HG02840 (cell line): ENCODE results near the gene CHST15.
"Not testable (repeated sequence)": the region's sequence is repeated elsewhere in the genome, so short reads cannot be mapped to it uniquely, and the experiment has no call there.

Experiments used
- ATAC-seq: cut with Tn5 transposase; IDR thresholded peaks from one replicate; pipeline ENCODE4 v1.9.1; 2021; ENCODE audit warnings: mild to moderate bottlenecking, moderate library complexity, moderate number of reproducible peaks; ENCODE audit not compliant: unreplicated experiment, low FRiP score

The CHST15 gene

GRCh38 chr10:124124769-124125161, 31.4 kb upstream of the CHST15 start:
- ATAC-seq: no peak

GRCh38 chr10:124124123-124124768, 30.8 kb upstream of the CHST15 start:
- ATAC-seq: no peak

- no peak for ATAC-seq
Observed at GRCh38 chr10:124123156-124123555, 29.8 kb upstream of the CHST15 start.

- no peak for ATAC-seq
Observed at GRCh38 chr10:124122211-124122610, 28.8 kb upstream of the CHST15 start.

GRCh38 chr10:124120410-124121061, 27.1 kb upstream of the CHST15 start:
- ATAC-seq: no peak

- ATAC-seq: no peak
Observed at GRCh38 chr10:124119946-124120345, 26.5 kb upstream of the CHST15 start.

DNA sequence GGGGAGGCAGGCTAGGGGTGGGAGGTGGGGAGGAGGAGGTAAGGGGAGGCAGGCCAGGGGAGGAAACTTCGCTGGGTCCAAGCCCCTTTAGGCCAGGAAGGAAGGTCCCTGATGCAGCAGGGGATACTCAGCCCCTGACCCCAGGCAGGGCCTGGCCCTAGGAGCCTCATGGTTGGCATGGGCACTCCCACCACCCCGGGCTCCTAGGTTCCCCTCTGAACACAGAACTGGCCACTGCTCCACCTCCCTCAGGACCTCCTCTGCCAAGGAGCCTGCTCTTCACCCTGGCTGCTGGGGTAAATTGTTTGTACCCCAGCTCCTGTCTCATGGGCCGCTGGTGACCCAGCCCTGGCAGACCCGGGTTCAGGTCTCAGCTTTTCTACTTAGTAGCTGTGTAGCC, 25.8 kb upstream of the CHST15 start:
- no peak for ATAC-seq

GRCh38 chr10:124117833-124118232, 24.4 kb upstream of the CHST15 start:
- ATAC-seq: no peak

- ATAC-seq: no peak
Observed at GRCh38 chr10:124117511-124117785, 24.1 kb upstream of the CHST15 start.

DNA sequence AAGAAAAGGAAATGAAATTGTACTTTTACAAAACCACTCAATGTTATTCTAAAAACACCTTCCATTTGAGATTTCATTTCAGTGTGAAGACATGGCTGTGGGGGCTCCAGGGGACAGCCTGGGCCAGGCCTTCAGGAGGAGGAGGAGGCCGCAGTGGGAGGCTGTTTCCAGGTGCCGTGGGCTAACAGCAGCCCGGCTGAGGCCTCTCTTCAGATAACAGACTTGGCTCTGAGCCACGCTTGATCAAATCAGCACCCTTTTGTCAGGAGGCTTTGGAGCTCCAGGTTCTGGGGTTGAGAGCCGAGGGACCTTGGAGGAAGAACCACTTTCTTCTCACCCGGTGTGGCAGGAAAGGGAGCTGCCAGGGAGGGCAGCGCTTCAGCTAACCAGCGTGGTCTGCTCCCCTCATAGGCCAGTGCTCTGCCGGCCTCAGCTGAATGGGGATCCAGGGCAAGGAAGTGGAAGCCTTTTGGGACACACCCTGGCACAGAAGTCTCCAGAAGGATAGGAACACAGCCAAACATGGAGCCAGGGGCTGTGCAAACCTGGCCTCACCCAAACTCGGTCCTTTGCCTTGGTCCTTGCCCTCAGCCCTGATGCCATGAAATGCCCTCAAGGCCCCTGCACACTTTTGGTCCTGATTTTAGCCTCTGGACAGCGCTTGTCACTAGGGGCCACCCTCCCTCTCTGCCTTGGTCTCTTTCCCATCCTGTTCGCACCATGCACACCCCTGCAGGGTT, 23.5 kb upstream of the CHST15 start:
- ATAC-seq: no peak

DNA sequence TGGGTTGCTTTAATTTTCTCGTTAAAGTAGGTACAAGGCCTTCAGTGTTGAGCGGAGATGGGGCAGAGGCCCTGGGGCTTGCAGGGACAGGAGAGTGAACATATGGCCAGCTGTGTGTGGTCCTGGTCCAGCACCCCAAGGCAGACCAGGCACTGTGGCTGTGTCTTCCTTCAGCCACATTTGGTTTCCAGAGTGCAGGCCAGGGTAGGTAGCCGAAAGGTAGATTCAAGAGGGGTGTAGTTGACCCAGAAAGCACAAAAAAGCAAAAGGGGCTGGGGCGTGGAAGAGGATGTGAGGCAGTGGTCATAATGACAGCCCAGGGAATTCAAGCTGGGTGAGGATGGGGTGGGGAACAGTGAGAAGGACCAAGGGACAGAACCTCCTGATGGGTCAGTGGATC, 21.3 kb upstream of the CHST15 start:
- no peak for ATAC-seq

GRCh38 chr10:124112891-124113580, 19.6 kb upstream of the CHST15 start:
- ATAC-seq: no peak

DNA sequence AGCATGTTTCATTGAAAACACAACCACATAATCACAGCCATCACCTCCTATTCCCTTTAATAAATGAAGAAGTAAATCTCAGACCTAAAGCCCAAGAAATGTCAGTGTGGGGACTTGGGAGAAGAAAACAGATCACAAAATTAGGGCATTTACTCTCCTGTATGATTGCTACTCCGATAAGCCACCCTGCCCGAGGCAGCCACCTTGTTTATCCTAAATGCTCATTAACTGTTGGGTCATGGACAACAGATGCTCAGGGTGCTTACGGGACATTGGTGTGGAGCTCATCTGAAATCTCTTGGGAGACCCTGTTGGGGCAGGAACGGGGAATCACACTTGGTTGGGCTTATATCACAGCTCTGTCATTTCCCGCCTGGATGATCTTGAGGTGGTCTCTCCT, 17.5 kb upstream of the CHST15 start:
- ATAC-seq: no peak

DNA sequence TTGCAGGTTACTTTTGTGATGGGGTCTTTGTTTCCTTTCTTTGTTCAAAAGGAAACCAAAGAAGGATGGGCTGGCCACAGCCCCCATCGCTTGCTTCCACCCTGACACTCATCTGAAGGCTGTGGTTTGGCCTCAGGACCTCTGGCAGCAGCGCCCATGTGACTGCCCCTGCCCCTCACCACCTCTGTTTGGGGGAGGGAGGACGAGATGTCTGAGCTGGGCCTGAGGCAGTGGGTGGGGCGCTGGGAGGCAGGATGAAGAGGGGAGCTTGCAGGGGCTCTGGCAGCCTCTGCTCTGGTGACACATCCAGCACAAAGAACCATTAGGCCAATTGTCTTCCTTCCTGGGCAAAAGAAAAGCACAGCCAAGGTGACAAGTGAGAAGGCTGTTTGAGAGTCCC, 15.9 kb upstream of the CHST15 start:
- ATAC-seq: no peak

- no peak for ATAC-seq
Observed at GRCh38 chr10:124107072-124107471, 13.7 kb upstream of the CHST15 start.

DNA sequence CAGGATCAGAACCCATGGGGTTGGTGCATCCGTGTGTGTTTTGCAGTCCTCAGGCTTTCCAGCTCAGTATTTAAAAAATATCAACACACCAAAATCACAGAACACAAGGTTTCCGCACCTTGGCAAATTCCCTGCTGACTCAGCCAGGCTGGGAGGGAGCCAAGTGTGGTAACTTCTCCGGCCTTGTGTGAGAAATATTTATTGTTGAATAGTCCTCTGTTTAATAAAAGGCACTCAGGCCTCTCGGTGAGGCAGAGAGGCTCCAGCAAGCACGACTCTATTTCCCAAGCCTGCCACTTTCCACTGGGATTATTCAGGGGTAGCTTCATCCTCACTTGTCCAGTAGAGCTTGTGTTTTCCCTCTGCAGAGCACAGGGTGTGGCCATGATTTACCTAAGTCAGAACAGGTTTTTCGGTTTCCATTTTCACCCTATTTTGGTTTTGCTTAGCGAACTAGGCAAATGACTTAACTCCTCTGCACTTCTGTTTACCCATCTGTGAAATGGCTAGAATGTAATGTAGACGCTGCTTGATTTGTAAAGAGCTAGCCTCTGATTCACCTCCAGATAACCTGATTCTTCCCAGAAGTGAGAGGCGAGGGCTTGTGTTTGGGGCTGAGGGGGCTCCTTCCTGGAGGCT, 13.0 kb upstream of the CHST15 start:
- peak; percentile 68 for ATAC-seq

DNA sequence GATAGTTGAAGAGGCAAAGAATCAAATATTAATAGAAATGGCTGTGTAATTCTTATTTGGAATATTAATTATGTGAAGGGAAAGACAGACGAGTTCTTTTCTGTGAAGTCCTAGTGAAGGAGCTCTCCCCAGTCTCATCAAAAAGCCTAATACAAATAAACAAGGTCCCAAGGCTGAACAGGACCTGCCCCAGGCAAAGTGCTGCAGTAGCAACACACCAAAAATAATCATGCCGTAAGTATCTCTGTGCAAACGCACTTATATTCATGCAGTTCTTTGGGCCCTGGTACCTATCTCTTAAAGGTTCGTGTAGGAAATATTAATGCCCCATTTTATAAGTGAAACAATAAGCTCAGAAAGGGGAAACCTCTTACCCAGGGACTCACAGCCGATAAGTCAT, 12.2 kb upstream of the CHST15 start:
- ATAC-seq: no peak

DNA sequence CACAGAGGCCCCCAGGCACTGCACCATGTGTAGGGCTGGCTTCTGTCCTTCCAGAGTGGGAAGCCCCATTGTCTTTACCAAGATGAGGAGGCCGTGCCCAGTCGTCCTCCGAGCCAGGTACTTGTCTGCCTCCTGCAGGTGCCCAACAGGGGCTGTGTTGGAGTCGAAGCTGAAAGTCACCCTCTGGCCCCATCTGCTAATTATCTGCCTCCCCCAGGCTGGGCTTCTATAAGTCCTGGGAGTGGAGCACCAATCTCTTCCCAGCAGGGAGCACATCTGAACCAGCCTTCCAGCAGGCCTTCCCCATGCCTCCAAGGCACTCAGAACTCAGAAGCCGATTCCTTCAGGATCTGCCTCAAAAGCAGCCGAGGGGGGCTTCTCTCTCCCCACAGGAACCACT, 11.6 kb upstream of the CHST15 start:
- no peak for ATAC-seq

- ATAC-seq: no peak
Observed at GRCh38 chr10:124104011-124104627, 10.7 kb upstream of the CHST15 start.

- ATAC-seq: no peak
Observed at GRCh38 chr10:124101351-124101750, 8.0 kb upstream of the CHST15 start.

DNA sequence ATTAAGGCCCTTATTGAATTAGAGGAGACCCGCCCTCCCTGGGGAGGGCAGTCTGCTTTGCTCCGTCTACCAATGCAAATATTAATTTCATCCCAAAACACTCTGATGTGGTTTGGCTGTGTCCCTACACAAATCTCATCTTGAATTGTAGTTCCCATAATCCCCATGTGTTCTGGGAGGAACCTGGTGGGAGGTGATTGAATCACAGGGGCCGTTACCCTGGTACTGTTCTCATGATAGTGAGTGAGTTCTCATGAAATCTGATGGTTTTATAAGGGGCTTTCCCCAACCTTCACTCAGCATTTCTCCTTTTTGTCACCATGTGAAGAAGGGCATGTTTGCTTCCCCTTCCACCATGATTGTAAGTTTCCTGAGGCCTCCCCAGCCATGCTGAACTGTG, 7.3 kb upstream of the CHST15 start:
- not testable (repeated sequence) for ATAC-seq
